ENCODE results near the gene KDM6B. TPM values are rescaled to one million over a fixed set of nuclear protein-coding genes. Genes with fewer than 3 reads are reported as not detected.

The KDM6B gene
- total RNA-seq, 1 experiment from 2014 or later, result 19.9 TPM

- POLR2A ChIA-PET, result interaction anchor here (1.1 kb wide), 1 partner anchor 24 kb away, joined by 4 read pairs; the partner anchor contains the start of gene NAA38
- intact Hi-C loops (cut with micrococcal nuclease; ENCODE audit: unreplicated experiment), result no loop called here
- no peak overlapping the region for H3K27ac ChIP-seq (ENCODE audit: low read length)
- H3K27me3 ChIP-seq (ENCODE audit: control insufficient read depth, insufficient read depth, low read length), result no peaks in the 10 kb centered on the region
- peaks cover 14% of the 10 kb centered on the region for H3K4me1 ChIP-seq (ENCODE audit: control insufficient read depth, insufficient read depth, low read length)
- TF ChIP-seq CTCF (IDR thresholded peaks at IDR 0.05) (no peak), TCF7L2 (IDR thresholded peaks at IDR 0.05; ENCODE audit: low read depth, low read length) (no peak), POLR2AphosphoS5 (IDR thresholded peaks at IDR 0.05; ENCODE audit: low read depth, low read length) (no peak), SIN3A (IDR thresholded peaks at IDR 0.05; ENCODE audit: borderline replicate concordance, insufficient read depth, low read depth, low read length) (no peak), REST (IDR thresholded peaks at IDR 0.05; ENCODE audit: insufficient read depth in 1 of 2, low read depth in 2 of 2, low read length in 1 of 2) (no peak)
- no peaks in the 10 kb centered on the region; the same call in 1 of the 2 replicates for H3K36me3 ChIP-seq (ENCODE audit: control insufficient read depth, insufficient read depth, low read length)
- ATAC-seq, result no peak
- no peaks in the 10 kb centered on the region for H3K9me3 ChIP-seq (ENCODE audit: control insufficient read depth, insufficient read depth, low read depth, low read length)
- CTCF ChIA-PET, result no interaction called here
- BruUV-seq (replicated peaks), result no TSS peak
- peak overlapping the region; percentile 66 to 83 for H3K4me3 ChIP-seq (ENCODE audit: low read depth in 2 of 2, low read length in 2 of 2)
- in situ Hi-C loops (cut with HindIII; ENCODE audit: low pct_unique_long_range_greater_than_20kb, low sequenced_read_pairs), result no loop called here
- DNase-seq (ENCODE audit: low read depth, low spot score), result no peak
Measured at GRCh38 chr17:7833011-7833794, 814 bp upstream of the KDM6B start.

DNA sequence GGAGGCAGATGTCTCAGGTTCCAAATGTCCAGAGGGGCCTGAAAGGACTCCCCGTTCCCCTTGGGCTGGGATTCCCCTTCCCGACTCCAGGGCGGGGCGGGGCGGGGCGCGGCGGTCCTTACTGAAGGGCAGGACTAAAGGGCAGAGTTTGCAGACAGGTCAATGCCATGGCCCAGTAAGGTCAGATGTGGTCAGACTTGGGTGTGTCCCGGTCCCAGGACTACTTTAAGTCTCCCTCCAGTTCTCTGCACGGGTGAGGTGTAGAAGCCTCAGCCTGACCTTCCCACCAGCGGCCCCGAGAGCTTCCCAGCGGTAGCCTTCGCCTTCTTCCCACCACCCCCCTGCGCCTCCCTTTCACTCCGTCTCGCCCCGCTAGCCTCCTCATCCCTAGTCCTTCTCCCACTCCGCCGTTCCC is 532 bp downstream of the KDM6B start:
- Histone ChIP-seq H3K4me1 (ENCODE audit: control insufficient read depth, insufficient read depth, low read length) (peaks cover 26% of the 10 kb centered on the region), H3K9me3 (ENCODE audit: control insufficient read depth, insufficient read depth, low read depth, low read length) (no peaks in the 10 kb centered on the region), H3K27ac (ENCODE audit: low read length) (peak overlapping the region; percentile 66), H3K27me3 (ENCODE audit: control insufficient read depth, insufficient read depth, low read length) (no peaks in the 10 kb centered on the region), H3K36me3 (ENCODE audit: control insufficient read depth, insufficient read depth, low read length) (no peaks in the 10 kb centered on the region; the same call in 1 of the 2 replicates), H3K4me3 (ENCODE audit: low read depth in 2 of 2, low read length in 2 of 2) (peak overlapping the region; percentile 66 to 83)
- POLR2A ChIA-PET, result interaction anchor here (1.8 kb wide), 1 partner anchor 10 kb away, joined by 7 read pairs; no protein-coding TSS in a partner anchor
- BruUV-seq (replicated peaks), result no TSS peak
- TF ChIP-seq REST (IDR thresholded peaks at IDR 0.05; ENCODE audit: insufficient read depth in 1 of 2, low read depth in 2 of 2, low read length in 1 of 2), result no peak
- 0 out of 2 replicates have a peak, but pooled peaks have one; percentile 56 for TF ChIP-seq SIN3A (IDR thresholded peaks at IDR 0.05; ENCODE audit: borderline replicate concordance, insufficient read depth, low read depth, low read length)
- TF ChIP-seq TCF7L2 (IDR thresholded peaks at IDR 0.05; ENCODE audit: low read depth, low read length), result no peak
- TF ChIP-seq CTCF (IDR thresholded peaks at IDR 0.05), result no peak
- ATAC-seq, result peak; percentile 31
- CTCF ChIA-PET, result interaction anchor here (1.4 kb wide), 1 partner anchor 23 kb away, joined by 6 read pairs; the partner anchor contains the start of genes CYB5D1 and NAA38
- intact Hi-C loops (cut with micrococcal nuclease; ENCODE audit: unreplicated experiment), result no loop called here
- in situ Hi-C loops (cut with HindIII; ENCODE audit: low pct_unique_long_range_greater_than_20kb, low sequenced_read_pairs), result no loop called here
- no peak for DNase-seq (ENCODE audit: low read depth, low spot score)

All from Panc1 (cell line).